H9 (cell line): Measurements from ENCODE around the gene MAPK8IP1. TPM values are rescaled to one million over a fixed set of nuclear protein-coding genes. Genes with fewer than 3 reads are reported as not detected.
A peak's percentile ranks its signal among the peaks of the same experiment; 100 is the strongest.

ENCODE experiments used
- DNase-seq: peaks from one replicate; pipeline ENCODE4 v3.0.0-alpha.2; 2017
- H2AFZ ChIP-seq: one replicate; pipeline ENCODE4 v1.6.1; 2013; ENCODE audit warnings: mild to moderate bottlenecking, low read length, control low read depth, moderate library complexity
- H2AK5ac ChIP-seq: 2 replicates; pipeline ENCODE4 v1.6.1; 2013; ENCODE audit warnings: low read length, control low read depth, mixed read lengths; ENCODE audit not compliant: insufficient read length
- H2BK120ac ChIP-seq: one replicate; pipeline ENCODE4 v1.6.1; 2013; ENCODE audit warnings: low read depth, mild to moderate bottlenecking, low read length, control low read depth, inconsistent platforms; ENCODE audit not compliant: poor library complexity, severe bottlenecking
- H2BK12ac ChIP-seq: 2 replicates; pipeline ENCODE4 v1.6.1; 2013; ENCODE audit warnings: low read length, control low read depth, mixed read lengths, low read depth; ENCODE audit not compliant: insufficient read length
- H2BK15ac ChIP-seq: 2 replicates; pipeline ENCODE4 v1.6.1; 2013; ENCODE audit warnings: low read depth, low read length, control low read depth
- H2BK20ac ChIP-seq: one replicate; pipeline ENCODE4 v1.6.1; 2013; ENCODE audit warnings: low read depth, mild to moderate bottlenecking, low read length, control low read depth, inconsistent platforms; ENCODE audit not compliant: poor library complexity, severe bottlenecking
- H2BK5ac ChIP-seq: 2 replicates; pipeline ENCODE4 v1.6.1; 2013; ENCODE audit warnings: low read length, control low read depth, mixed read lengths; ENCODE audit not compliant: insufficient read length
- H3K14ac ChIP-seq: 2 replicates; pipeline ENCODE4 v1.6.1; 2013; ENCODE audit warnings: low read length, control low read depth; ENCODE audit not compliant: insufficient read depth
- H3K18ac ChIP-seq: 2 replicates; pipeline ENCODE4 v1.6.1; 2013; ENCODE audit warnings: low read depth, mild to moderate bottlenecking, mixed read lengths, low read length, control low read depth; ENCODE audit not compliant: insufficient read length
- H3K23ac ChIP-seq: 2 replicates; pipeline ENCODE4 v1.6.1; 2013; ENCODE audit warnings: low read length, control low read depth, mixed read lengths, low read depth; ENCODE audit not compliant: insufficient read length
- H3K23me2 ChIP-seq: 2 replicates; pipeline ENCODE4 v1.6.1; 2013; ENCODE audit warnings: low read depth, mild to moderate bottlenecking, mixed read lengths, low read length, control low read depth; ENCODE audit not compliant: insufficient read length, poor library complexity, severe bottlenecking
- H3K27ac ChIP-seq: 2 replicates; pipeline ENCODE4 v1.5.1; 2013; ENCODE audit warnings: low read length, control low read depth, mixed read lengths, low read depth; ENCODE audit not compliant: insufficient read length
- H3K27me3 ChIP-seq: 2 replicates; pipeline ENCODE4 v1.6.1; 2013; ENCODE audit warnings: low read length, control low read depth, inconsistent platforms; ENCODE audit not compliant: insufficient read depth
- H3K4ac ChIP-seq: 2 replicates; pipeline ENCODE4 v1.6.1; 2013; ENCODE audit warnings: low read depth, mild to moderate bottlenecking, control low read depth, inconsistent platforms, low read length, moderate library complexity
- H3K4me1 ChIP-seq: 2 replicates; pipeline ENCODE4 v1.6.1; 2013; ENCODE audit warnings: low read length, control low read depth, inconsistent platforms; ENCODE audit not compliant: insufficient read depth
- H3K4me2 ChIP-seq: 2 replicates; pipeline ENCODE4 v1.6.1; 2013; ENCODE audit warnings: low read length, control low read depth, mixed read lengths; ENCODE audit not compliant: insufficient read length, insufficient read depth
- H3K56ac ChIP-seq: 2 replicates; pipeline ENCODE4 v1.6.1; 2013; ENCODE audit warnings: low read depth, mild to moderate bottlenecking, mixed read lengths, low read length, control low read depth; ENCODE audit not compliant: insufficient read length
- H3K79me1 ChIP-seq: 2 replicates; pipeline ENCODE4 v1.6.1; 2013; ENCODE audit warnings: low read depth, mild to moderate bottlenecking, moderate library complexity, low read length, control low read depth, inconsistent platforms; ENCODE audit not compliant: insufficient read depth, poor library complexity, severe bottlenecking
- H3K79me2 ChIP-seq: 2 replicates; pipeline ENCODE4 v1.6.1; 2013; ENCODE audit warnings: low read length, control low read depth, inconsistent platforms; ENCODE audit not compliant: insufficient read depth
- H3K9ac ChIP-seq: 2 replicates; pipeline ENCODE4 v1.6.1; 2013; ENCODE audit warnings: low read length, control low read depth, mixed read lengths; ENCODE audit not compliant: insufficient read length; ENCODE audit errors: extremely low read depth
- H3K9me3 ChIP-seq: one replicate; pipeline ENCODE4 v1.6.1; 2013; ENCODE audit warnings: low read depth, low read length, inconsistent platforms; ENCODE audit not compliant: control insufficient read depth
- H3T11ph ChIP-seq: one replicate; pipeline ENCODE4 v1.6.1; 2013; ENCODE audit warnings: mild to moderate bottlenecking, low read length, control low read depth, inconsistent platforms
- H4K20me1 ChIP-seq: one replicate; pipeline ENCODE4 v1.6.1; 2013; ENCODE audit not compliant: control insufficient read depth, insufficient read length, insufficient read depth
- H4K5ac ChIP-seq: 2 replicates; pipeline ENCODE4 v1.6.1; 2013; ENCODE audit warnings: low read depth, mild to moderate bottlenecking, mixed read lengths, low read length, control low read depth; ENCODE audit not compliant: insufficient read length
- H4K8ac ChIP-seq: replicated peaks from 2 replicates; pipeline ENCODE4 v1.6.1; 2013; ENCODE audit warnings: low read length, control low read depth, mixed read lengths, low read depth; ENCODE audit not compliant: insufficient read length
- H4K91ac ChIP-seq: 2 replicates; pipeline ENCODE4 v1.6.1; 2013; ENCODE audit warnings: low read depth, mild to moderate bottlenecking, moderate library complexity, mixed read lengths, low read length, control low read depth; ENCODE audit not compliant: insufficient read length
- H3K27ac Mint-ChIP-seq, 3 experiments: 2 replicates in 2 of 3; 3 replicates in 1 of 3; pipeline ENCODE4 v1.8.0; 2020 to 2021; ENCODE audit warnings: mixed read lengths in 3 of 3, mild to moderate bottlenecking in 1 of 3, moderate library complexity in 1 of 3
- H3K27me3 Mint-ChIP-seq: 2 replicates; pipeline ENCODE4 v1.8.0; 2021; ENCODE audit warnings: low read depth, mild to moderate bottlenecking, moderate library complexity, mixed read lengths
- H3K36me3 Mint-ChIP-seq, 3 experiments: 2 replicates in 2 of 3; 3 replicates in 1 of 3; pipeline ENCODE4 v1.8.0; 2020 to 2021; ENCODE audit warnings: low read depth in 3 of 3, mixed read lengths in 3 of 3; ENCODE audit not compliant: insufficient read depth in 1 of 3
- H3K4me1 Mint-ChIP-seq, 2 experiments: 2 replicates each; pipeline ENCODE4 v1.8.0; 2020; ENCODE audit warnings: mixed read lengths in 2 of 2
- H3K4me3 Mint-ChIP-seq, 2 experiments: 2 replicates in 1 of 2; 3 replicates in 1 of 2; pipeline ENCODE4 v1.8.0; 2020 to 2021; ENCODE audit warnings: mild to moderate bottlenecking in 2 of 2, mixed read lengths in 2 of 2, moderate library complexity in 1 of 2
- H3K9me3 Mint-ChIP-seq, 2 experiments: 2 replicates in 1 of 2; 3 replicates in 1 of 2; pipeline ENCODE4 v1.8.0; 2020; ENCODE audit warnings: mild to moderate bottlenecking in 2 of 2, mixed read lengths in 2 of 2, moderate library complexity in 1 of 2
- CTCF ChIP-seq: fragments of 200-600 bp; sonication (generic); conservative IDR thresholded peaks from 3 replicates; pipeline ENCODE4 v1.8.0; 2021; ENCODE audit warnings: antibody characterized with exemption, mild to moderate bottlenecking
- WGBS: extraction: QIAGEN DNeasy Blood & Tissue Kit; methylation state at CpG from one replicate; pipeline ENCODE4 v1.1.7; 2013; ENCODE audit warnings: missing lambda C conversion rate, low lambda C conversion rate, mixed read lengths; ENCODE audit not compliant: insufficient read length; ENCODE audit errors: extremely low coverage; 5-methylcytosine and 5-hydroxymethylcytosine counted together
- total RNA-seq: library from RNA; stranded (reverse); gene quantifications from 2 replicates; pipeline ENCODE4 v1.2.1, GENCODE V29; 2021

The MAPK8IP1 gene
- total RNA-seq, 1 experiment from 2014 or later: 30.2 TPM

GRCh38 chr11:45934580-45935318 is 49.3 kb downstream of the MAPK8IP1 start:
- no peak overlapping the region for H2BK20ac ChIP-seq
- DNase-seq: no peak
- no peak overlapping the region for H3K9ac ChIP-seq
- Mint-ChIP-seq H3K4me1 (peaks cover 15 to 25% of the 10 kb centered on the region in 2 experiments), H3K27ac (peak overlapping the region; percentile 64 to 88 (median 75); a peak in 5 of 7 replicates), H3K36me3 (peaks cover 0 to 44% (median 41%) of the 10 kb centered on the region in 3 experiments), H3K27me3 (no peaks in the 10 kb centered on the region), H3K9me3 (no peaks in the 10 kb centered on the region), H3K4me3 (no peak overlapping the region)
- H4K91ac ChIP-seq: no peak overlapping the region
- H2BK5ac ChIP-seq: no peak overlapping the region
- H3K14ac ChIP-seq: no peak overlapping the region
- H2AFZ ChIP-seq: no peak overlapping the region
- H3K27me3 ChIP-seq: no peaks in the 10 kb centered on the region
- no peak overlapping the region for H3K4me2 ChIP-seq
- no peak overlapping the region for H3K56ac ChIP-seq
- H3K9me3 ChIP-seq: no peaks in the 10 kb centered on the region
- H2BK120ac ChIP-seq: no peak overlapping the region
- no peak overlapping the region for H3T11ph ChIP-seq
- H3K27ac ChIP-seq: no peak overlapping the region
- no peaks in the 10 kb centered on the region for H3K79me2 ChIP-seq
- H3K23me2 ChIP-seq: no peaks in the 10 kb centered on the region
- H4K20me1 ChIP-seq: no peaks in the 10 kb centered on the region
- H4K5ac ChIP-seq: no peak overlapping the region
- no peaks in the 10 kb centered on the region for H3K79me1 ChIP-seq
- H3K4ac ChIP-seq: no peak overlapping the region
- H2BK15ac ChIP-seq: no peak overlapping the region
- TF ChIP-seq CTCF: no peak
- H4K8ac ChIP-seq: no peak overlapping the region
- H3K18ac ChIP-seq: no peak overlapping the region
- no peak overlapping the region for H2BK12ac ChIP-seq
- WGBS: no CpG with 5 or more reads among the region's 12 CpGs
- no peak overlapping the region for H2AK5ac ChIP-seq
- H3K23ac ChIP-seq: no peak overlapping the region
- 0 out of 2 replicates have a peak, but pooled peaks cover 2% of the 10 kb centered on the region for H3K4me1 ChIP-seq
